SH-SY5Y (cell line): ENCODE measurements around the gene USP4.

Experiments
- GATA2 ChIP-seq: IDR thresholded peaks from 2 replicates; pipeline ENCODE4 v1.6.1; 2011; ENCODE audit warnings: mild to moderate bottlenecking, low read depth, low read length
- GATA3 ChIP-seq: IDR thresholded peaks from 2 replicates; pipeline ENCODE4 v1.6.1; 2011; ENCODE audit warnings: low read depth, mild to moderate bottlenecking, low read length, moderate library complexity

GRCh38 chr3:49298511-49298910, 41.3 kb downstream of the USP4 start:
- no peak for TF ChIP-seq GATA2
- TF ChIP-seq GATA3 = no peak
